Lung microvascular endothelial cell (primary cell): Measurements from ENCODE around the gene GPR4. TPM values are rescaled to one million over a fixed set of nuclear protein-coding genes. Genes with fewer than 3 reads are reported as not detected.
"Not testable (repeated sequence)": the region's sequence is repeated elsewhere in the genome, so short reads cannot be mapped to it uniquely, and the experiment has no call there.

Experiments
- DNase-seq, 2 donors: peaks; one replicate each; pipeline versions ENCODE4 v3.0.0 to v3.0.0-alpha.2; 2010; ENCODE audit warnings: low read depth in 2 of 2
- total RNA-seq: library from RNA; depleted of rRNA; stranded (reverse); fragments of >200 nt; gene quantifications from 2 replicates; pipeline ENCODE4 v1.2.1, GENCODE V29; 2014

The GPR4 gene
- total RNA-seq, 1 donor from 2014 or later, result 1.6 TPM

DNA sequence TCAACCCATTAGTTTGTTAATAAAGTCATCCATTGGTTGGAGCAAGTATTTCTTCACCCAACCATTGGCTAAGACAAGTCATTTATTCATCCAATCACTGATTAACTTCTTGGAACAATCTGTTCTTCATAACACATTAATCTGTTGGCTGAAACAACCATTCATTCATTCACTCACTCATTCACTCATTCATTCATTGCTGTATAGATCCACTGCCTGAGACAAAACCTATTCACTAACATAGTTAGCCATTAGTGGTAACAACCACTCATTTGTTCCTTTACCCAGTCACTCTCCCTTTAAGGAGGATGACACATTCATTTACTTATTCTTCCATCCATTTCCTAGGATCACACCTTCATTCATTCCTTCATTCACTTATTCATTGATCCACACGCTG lies 22.0 kb upstream of the GPR4 start:
- DNase-seq, result no peak

DNA sequence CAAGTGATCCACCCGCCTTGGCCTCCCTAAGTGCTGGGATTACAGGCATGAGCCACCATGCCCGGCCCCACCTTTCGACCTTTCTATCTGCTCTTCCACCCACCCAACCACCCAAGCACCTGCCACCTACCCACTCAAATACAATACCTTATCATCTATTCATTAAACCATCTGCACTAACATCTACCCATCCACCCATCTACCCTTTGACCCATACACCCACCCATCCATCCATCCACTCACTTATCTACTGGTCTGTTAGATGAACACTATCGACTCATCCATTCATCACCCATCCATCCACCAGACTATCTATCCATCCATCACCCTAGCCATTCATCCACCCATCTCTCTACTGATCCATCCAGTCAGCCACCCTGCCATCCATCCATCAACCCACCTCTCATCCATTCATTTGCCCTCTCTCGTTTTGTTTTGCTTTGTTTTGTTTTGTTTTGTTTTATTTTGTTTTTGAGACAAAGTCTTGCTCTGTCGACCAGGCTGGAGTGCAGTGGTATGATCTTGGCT lies 20.0 kb upstream of the GPR4 start:
- no peak for DNase-seq

DNA sequence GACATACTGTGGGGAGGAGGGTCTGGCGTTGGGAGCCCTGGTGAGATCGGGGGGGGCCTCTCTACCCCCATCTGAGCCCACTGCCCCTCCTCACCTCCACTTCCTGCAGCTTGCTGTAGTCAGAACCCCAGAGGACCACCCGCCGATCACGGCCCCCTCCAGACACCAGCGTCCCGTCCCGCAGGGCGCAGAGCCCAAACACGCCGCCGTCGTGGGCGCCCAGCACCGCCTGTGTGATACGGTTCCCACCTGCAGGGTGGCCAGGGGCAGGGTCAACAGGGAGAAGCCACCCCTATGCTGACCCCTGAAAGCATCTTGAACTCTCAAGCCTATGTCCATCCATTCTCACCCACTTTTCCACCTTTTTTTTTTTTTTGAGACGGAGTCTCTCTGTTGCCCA lies 19.4 kb upstream of the GPR4 start:
- no peak for DNase-seq

DNA sequence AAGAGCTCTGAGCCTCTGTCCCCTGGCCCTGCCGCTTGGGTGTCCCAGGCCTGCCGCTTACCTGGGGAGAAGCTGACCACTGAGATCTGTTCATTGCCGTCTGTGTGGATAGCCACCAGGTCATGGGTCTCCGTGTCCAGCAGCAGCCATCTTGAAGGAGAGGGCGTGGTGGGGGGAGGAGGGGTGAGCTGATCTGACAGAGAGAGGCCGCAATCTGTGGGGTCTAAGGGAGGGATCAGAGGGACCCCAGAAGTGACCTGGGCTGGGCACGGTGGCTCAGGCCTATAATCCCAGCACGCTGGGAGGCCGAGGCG lies 14.6 kb upstream of the GPR4 start:
- no peak for DNase-seq

DNA sequence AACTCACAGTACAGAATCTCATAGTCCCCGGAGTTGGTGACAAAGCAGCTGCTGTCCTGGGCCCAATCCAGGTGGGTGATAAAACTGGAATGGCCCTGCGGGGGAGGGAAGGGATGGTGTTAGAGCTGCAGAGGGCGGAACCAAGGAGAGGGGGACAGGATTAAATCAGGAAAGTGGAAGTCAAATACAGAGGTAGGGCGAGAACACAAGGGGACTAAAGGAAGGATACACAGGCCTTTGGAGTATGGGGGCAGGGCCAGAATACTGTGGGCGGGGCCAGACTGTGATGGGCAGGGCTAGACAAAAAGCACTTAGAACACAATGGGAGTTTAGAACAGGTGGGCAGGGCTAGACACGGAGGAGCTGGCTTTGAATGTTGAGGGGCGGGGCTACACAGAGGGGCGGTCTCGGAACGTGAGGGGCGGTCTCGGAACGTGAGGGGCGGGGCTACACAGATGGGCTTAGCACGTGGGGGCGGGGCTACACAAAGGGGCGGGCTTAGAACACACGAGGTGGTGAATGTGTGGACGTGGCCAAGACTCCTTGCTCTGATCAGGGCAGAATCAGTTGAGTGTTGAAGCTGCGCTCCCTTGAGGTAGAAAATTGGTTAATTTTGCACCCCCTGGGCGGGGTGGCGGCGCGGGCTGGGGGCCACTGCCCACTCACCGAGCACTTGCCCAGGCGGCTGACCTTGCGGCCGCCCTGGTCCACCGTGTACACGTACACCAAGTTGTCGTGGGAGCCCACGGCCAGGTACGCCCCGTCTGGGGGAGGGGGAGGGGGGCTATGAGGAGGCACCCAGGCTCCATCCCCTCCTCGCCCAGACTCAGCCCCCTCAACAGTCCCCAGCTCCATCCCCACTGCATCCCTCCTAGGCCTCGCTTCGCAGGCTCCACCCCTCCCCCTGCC lies 14.0 kb upstream of the GPR4 start:
- peak; percentile 97 to 98 for DNase-seq

DNA sequence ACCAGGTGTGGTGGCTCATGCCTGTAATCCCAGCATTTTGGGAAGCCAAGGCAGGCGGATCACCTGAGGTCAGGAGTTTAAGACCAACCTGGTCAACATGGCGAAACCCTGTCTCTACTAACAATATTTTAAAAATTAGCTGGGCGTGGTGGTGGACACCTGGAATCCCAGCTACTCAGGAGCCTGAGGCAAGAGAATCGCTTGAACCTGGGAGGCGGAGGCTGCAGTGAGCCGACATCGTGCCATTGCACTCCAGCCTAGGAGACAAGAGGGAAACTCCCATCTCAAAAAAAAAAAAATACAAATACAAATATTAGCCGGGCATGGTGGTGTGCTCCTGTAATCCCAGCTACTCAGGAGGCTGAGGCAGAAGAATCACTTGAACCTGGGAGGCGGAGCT lies 13.0 kb upstream of the GPR4 start:
- not testable (repeated sequence) for DNase-seq

DNA sequence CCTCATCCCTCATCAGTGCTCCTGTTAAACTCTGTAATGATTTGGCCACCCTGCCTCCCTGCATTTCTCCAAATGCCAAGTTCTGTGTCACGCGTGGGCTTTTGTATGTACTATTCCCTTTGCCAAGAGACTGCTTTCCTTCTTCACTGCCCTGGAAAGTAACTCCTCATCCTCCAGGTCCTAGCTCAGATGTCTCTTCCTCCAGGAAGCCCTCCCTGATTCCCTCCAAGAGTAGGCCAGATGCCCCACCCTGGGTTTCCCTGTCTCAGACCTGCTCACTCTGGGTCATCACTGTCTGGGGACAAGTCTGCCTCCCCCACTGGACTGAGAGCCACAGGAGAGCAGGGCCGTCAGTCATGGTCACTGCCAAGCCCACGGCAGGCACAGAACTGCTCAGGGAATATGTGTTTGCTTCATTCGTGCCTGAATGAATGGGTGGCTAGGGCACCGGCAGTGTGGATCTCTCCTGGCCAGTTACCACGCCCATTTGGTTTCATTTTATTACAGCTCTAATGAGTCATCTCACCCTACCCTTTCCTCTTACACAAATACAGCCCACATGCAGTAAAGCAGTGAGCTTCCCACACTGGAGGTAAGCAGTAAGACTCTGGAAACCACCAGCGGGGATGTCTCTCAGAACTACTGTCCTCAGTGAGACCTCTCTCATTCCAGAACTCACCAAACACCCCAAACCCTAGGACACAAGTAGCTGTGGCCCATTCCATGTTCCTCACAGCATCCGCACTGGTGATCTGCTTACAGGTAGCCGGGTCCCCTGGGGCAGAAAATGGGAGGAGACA lies 12.1 kb upstream of the GPR4 start:
- peak; percentile 86 to 89 for DNase-seq

DNA sequence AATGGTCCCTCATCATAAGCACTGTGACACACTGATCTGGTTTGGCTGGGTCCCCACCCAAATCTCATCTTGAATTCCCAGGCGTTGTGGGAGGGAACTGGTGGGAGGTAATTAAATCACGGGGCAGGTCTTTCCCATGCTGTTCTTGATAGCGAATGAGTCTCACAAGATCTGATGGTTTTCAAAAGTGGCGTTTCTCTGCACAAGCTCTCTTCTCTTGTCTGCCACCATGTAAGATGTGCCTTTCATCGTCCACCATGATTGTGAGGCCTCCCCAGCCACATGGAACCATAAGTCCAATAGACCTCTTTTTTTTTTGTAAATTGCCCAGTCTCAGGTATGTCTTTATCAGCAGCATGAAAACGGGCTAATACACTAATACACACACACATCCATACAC lies 6.9 kb upstream of the GPR4 start:
- no peak for DNase-seq

DNA sequence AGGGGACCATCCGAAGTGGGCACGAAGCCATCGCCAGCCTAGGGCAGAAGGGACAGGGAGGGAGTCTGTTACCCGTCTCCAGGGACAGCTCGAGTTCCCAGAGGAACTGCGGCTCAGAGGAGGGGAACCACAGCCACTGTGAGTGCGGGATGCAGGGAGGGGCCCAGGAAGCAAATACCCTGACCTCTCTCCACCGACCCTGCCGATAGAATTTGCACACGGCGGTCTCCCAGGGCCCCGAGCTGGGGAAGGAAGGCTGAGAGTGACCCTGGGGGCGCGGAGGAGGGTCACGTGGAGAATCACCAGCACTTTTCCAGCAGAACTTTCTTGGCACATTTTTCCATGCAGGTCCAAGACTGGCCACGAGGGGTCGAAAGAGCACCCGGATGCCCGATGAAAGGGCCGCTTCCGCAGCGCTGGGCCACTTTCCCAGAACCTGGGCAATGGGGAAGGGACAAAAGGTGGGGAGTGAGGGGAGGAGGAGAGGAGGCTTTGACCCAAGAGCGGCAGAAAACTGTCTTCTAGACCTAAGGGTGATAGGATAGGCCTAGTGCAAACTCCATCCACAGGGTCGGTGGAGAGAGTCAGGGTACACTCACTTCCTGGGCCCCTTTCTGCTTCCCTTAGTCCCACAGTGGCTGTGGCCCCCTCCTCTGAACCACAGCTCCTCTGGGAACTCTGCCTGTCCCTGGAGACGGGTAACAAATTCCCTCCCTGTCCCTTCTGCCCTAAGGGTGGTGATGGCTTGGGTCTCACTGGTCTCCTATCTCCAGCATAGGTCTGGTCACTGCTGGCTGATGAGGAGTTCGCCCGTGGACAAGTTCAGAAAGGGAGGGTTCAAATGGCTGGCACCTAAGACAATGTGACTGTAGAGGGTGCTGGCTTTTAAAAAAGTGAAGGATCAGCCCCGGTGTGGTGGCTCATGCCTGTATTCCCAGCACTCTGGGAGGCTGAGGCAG lies 5.3 kb upstream of the GPR4 start:
- DNase-seq, result peak; percentile 72 to 74

DNA sequence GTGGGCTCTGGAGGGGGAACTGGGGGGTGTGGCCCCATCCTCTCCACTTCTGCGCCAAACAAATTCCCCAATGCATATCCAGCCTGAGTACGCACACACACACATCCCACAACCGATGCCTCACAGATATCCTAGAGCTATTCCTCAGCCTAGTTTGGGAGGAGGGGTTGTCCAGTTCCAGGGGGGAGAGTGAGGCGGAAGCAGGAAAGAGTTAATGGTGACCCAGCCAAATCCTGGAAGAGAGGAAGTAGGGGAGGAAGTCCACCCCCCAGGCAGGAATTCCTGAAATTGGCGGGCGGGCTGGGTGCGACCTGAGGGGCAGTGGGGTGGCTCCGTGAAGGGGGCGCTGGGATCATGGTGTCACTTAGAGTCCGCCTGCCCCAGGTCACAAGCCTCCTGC lies 897 bp downstream of the GPR4 start:
- DNase-seq, result peak in 1 of 2 donors; percentile 33

DNA sequence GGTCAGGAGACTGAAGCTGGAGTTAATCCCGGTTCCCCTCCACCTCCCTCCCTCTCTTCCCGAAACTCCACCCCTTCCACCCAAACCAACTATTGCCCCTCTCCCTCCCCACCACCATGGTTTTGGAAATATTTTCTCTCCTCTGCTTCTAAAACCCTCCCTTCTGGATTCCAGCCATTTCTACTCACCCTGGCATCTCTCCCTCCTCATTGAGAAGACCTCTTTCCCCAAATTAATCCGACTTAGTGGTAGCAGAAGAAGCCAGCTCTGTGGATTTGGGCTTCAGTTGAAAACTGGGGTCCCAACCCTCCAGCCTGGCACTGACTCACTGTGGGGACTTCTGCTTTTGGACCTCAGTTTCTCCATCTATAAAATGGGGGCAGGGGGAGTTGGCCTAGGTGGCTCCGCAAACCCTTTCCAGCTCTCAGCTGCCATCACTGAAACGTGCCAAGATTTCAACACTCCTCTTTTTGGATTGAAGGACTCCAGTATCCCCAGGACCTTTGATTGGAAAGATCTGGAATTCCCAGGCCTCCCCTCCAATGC lies 1.6 kb downstream of the GPR4 start:
- DNase-seq, result no peak

DNA sequence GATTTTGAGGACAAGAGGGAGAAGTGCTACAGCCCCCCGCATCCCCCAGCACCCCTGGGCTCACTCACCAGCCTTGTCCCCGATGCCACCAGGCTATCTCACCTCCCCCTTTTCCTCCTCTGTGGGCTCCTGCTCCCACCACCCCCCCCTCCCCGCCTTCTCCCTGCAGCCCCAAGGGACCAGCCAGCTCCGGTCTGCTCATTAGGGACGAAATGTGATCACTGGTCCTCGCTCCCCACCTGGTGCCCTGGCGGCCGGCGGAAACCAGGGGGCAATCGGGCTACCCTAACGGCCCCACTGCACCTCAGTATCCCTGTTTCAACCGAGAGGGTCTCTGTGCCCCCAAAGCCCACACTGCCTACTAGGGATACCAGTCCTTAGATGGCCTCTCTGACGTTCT lies 2.7 kb downstream of the GPR4 start:
- no peak for DNase-seq

DNA sequence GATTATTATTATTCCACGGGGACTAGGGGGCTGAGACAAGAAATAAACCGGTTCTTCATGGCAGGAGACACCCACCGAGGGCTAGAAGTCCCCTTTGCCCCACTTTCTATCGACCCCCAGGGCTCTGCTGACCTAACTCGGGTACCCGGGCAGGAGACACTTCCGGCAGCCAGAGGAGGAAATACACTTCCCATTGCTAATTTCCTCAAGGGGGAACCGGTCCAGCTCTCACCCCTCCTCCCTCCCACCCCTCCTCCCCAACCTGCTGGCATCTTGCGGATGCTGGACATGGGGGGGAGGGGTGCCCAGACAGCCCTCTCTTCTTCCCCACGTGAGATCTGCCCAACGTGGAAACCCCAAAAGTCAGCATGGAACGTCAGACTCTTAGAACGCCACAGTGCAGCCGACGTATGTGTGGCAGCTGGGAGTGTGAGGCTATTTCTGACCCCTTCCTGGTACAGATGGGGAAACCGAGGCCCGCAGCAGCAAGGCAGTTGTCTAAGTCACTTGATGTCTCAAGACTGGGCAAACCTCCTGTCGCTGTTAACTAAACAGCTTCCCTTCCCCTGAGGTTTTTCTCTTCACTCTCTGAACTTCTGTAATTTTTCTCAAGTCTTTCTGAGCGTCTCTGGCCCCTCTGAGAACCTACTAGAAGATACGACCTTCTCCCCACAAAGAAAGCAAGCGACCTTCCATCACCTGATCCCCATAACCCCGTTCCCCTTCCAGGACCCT lies 3.6 kb downstream of the GPR4 start:
- DNase-seq, result peak; percentile 36 to 73

DNA sequence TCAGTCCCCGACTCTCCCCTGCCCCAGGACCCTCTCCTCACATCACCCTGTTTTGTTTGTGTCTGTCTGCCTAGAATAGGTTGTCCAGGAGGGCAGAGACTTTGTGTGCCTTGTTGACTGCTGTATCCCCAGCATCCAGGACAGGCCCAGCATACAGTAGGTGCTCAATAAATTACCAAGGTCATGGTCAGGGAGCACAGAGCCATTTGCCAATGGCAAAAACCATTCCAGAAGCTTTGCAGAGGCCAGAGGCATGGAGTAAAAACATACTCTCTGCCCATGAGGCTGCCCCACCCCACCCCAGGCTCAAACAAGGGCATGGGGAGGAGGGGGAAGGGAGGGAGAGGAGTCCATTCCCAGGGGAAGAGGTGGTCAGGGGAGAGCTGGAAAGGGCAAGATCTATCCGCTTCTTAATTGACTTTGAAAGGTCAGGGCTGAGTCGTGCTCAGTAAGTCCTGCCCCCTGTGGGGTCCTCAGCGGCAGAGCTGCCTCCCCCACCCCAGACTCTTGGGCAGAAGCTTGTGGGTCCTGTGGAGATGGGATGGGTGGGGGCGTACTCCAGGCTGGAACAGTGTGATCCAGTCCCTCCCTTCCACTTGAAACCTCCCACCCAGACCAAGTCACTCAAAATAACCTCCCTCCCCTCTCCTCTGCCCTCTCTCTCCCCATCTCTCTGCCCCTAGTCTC lies 4.4 kb downstream of the GPR4 start:
- DNase-seq, result no peak

DNA sequence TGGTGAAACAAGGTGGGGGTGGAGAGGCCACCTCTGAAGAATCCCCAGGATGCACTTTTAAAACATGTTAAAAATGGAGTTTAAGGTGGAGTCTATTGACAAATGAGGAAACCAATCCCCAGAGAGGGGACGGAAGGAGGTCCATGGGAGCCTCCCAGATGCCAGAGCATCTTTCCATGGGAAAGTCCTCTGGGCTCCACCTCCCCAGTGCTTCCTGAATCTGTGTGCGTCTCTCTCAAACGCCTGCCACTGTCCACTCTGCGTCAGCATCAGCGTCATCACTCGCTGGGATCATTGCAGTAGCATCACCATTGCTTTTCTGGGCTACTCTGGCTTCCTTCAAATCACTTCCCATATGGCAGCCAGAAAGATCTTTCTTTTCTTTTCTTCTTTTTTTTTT lies 6.2 kb downstream of the GPR4 start:
- peak in 1 of 2 donors; percentile 41 for DNase-seq

DNA sequence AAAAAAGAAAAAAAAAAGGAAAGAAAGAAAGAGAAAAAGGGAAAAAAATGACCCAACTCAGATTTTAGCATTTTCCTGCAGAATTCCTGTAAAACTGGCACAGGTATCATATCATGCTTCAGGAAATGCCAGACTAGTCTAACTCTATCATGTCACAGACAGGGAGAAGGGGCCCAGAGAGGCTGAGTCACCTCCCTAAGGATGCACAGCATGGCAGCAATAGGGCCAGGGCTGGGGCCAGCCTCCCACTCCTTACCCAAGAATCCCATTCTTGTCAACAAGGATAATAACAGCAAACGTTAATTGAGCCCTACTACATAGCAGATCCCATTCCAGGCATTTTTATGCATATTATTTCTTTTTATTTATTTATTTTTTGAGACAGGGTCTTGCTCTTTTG lies 8.5 kb downstream of the GPR4 start:
- DNase-seq, result no peak

DNA sequence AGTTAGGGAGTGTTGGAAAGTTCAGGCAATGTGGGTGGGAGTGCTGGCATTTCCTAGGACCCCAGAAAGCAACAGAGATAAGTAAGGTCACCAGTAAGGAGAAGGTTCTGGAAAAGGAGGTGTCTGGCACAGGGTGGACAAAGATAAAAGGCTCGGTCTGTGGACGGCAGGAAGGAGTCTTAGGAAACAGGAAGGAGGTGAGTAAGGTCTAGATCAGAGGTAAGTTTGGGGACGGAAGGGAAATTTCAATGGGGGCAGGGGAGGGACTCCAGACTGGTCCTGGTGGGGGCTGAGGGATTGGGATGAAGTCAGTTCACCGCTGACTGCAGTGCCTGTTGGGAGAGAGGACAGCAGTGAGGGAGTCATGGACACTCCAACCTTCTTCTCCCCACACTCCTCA lies 9.6 kb downstream of the GPR4 start:
- DNase-seq, result peak in 1 of 2 donors; percentile 49

DNA sequence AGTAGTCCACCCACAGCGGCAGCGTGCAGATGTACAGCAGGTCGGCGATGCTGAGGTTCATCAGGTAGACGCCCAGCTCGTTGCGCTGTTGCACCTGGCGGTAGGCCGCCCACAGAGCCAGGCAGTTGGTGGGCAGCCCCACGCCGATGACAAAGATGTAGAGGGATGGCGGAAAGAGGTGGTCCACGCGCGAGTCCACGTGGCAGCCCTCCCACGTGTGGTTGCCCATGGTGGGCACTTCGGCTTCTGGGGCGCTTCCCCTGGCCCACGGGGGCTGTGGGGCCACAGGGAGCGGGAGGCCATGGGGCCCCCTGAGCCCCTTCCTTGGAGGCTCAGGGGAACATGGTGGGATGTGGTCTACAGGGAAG lies 10.4 kb downstream of the GPR4 start:
- no peak for DNase-seq

DNA sequence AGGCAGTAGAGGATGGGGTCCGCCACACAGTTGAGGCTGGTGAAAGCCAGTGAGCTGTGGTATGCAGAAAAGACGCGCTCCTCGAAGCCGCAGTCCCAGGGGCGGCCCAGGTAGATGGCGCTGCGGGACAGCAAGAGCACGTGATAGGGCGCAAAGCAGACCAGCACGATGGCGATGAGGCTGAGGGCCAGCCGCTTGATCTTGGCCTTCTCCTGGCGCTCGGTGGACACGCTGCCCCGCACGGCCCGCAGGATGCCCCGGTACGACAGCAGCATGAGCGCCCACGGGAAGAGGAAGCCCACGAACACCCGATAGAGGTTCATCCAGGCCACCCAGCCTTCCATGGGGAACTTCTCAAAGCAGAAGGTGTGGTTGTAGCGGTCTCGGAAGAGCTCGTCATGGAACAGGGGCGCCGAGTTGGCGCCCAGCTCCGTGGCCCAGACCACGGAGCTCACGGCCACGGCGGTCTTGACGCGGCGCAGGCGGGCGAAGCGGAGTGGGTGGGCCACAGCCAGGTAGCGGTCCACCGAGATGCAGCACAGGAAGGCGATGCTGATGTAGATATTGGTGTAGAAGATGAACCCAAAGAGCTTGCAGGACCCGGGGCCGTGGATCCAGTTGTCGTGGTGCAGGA lies 10.9 kb downstream of the GPR4 start:
- DNase-seq, result peak in 1 of 2 donors; percentile 54
